Naive thymus-derived CD4-positive, alpha-beta T cell (primary cell): ENCODE data around the gene HNRNPAB. TPM values are rescaled to one million over a fixed set of nuclear protein-coding genes. Genes with fewer than 3 reads are reported as not detected.

ENCODE experiments used
- ATAC-seq: fragments of 150-1000 bp; cut with Tn5 transposase; 2 replicates; pipeline ENCODE4 v1.10.0; 2021; ENCODE audit warnings: mild to moderate bottlenecking, moderate library complexity
- CTCF ChIA-PET: fragments of 350-600 bp; sonication (Branson Sonifier 250); formaldehyde crosslinking; loops from one replicate; lab custom pipeline; 2021; ENCODE audit warnings: antibody characterized with exemption; lab: Charles Lee
- POLR2A ChIA-PET: fragments of 350-600 bp; sonication (Branson Sonifier 250); formaldehyde crosslinking; loops from one replicate; lab custom pipeline; 2021; ENCODE audit warnings: antibody characterized with exemption, inconsistent platforms; lab: Charles Lee
- DNase-seq, 9 donors: peaks; one replicate each; pipeline versions ENCODE4 v3.0.0 to v3.0.0-alpha.2; 2020 to 2022; ENCODE audit warnings: mixed read lengths in 1 of 9
- H3K27ac ChIP-seq: one replicate; pipeline ENCODE4 v1.7.0; 2013; ENCODE audit warnings: mild to moderate bottlenecking, low read depth, low read length, moderate library complexity
- H3K27me3 ChIP-seq, 2 donors: one replicate each; pipeline ENCODE4 v1.7.0; 2013; ENCODE audit warnings: low read length in 2 of 2, mild to moderate bottlenecking in 2 of 2, moderate library complexity in 2 of 2; ENCODE audit not compliant: control insufficient read depth in 2 of 2, insufficient read depth in 2 of 2
- H3K36me3 ChIP-seq, 3 experiments: 1 replicate in 2 of 3; 2 replicates in 1 of 3; pipeline ENCODE4 v1.7.0; 2013; ENCODE audit warnings: low read length in 3 of 3, mild to moderate bottlenecking in 3 of 3, moderate library complexity in 1 of 3; ENCODE audit not compliant: insufficient read depth in 3 of 3, control insufficient read depth in 2 of 3
- H3K4me1 ChIP-seq, 2 donors: one replicate each; pipeline ENCODE4 v1.7.0; 2013; ENCODE audit warnings: low read length in 2 of 2, mild to moderate bottlenecking in 2 of 2, moderate library complexity in 1 of 2; ENCODE audit not compliant: control insufficient read depth in 2 of 2, insufficient read depth in 2 of 2
- H3K4me3 ChIP-seq: 2 replicates; pipeline ENCODE4 v1.7.0; 2013; ENCODE audit warnings: mild to moderate bottlenecking, low read length
- H3K9me3 ChIP-seq, 3 experiments: 1 replicate in 2 of 3; 2 replicates in 1 of 3; pipeline ENCODE4 v1.7.0; 2013; ENCODE audit warnings: low read length in 3 of 3; ENCODE audit not compliant: control insufficient read depth in 2 of 3
- H3K27ac Mint-ChIP-seq, 9 donors: one replicate each; pipeline ENCODE4 v1.8.0; 2020 to 2022; ENCODE audit warnings: mixed read lengths in 9 of 9, mild to moderate bottlenecking in 8 of 9, moderate library complexity in 5 of 9, inconsistent platforms in 2 of 9
- H3K27me3 Mint-ChIP-seq, 5 donors: one replicate each; pipeline ENCODE4 v1.8.0; 2021 to 2022; ENCODE audit warnings: mixed read lengths in 5 of 5, mild to moderate bottlenecking in 1 of 5
- H3K36me3 Mint-ChIP-seq, 5 donors: one replicate each; pipeline ENCODE4 v1.8.0; 2020 to 2022; ENCODE audit warnings: mixed read lengths in 5 of 5, mild to moderate bottlenecking in 3 of 5, inconsistent platforms in 1 of 5
- H3K4me1 Mint-ChIP-seq, 7 donors: one replicate each; pipeline ENCODE4 v1.8.0; 2020 to 2022; ENCODE audit warnings: mixed read lengths in 7 of 7, mild to moderate bottlenecking in 3 of 7, inconsistent platforms in 1 of 7
- H3K4me3 Mint-ChIP-seq, 10 donors: one replicate each; pipeline ENCODE4 v1.8.0; 2020 to 2022; ENCODE audit warnings: mild to moderate bottlenecking in 10 of 10, mixed read lengths in 10 of 10, moderate library complexity in 6 of 10, inconsistent platforms in 2 of 10
- H3K9me3 Mint-ChIP-seq, 11 donors: one replicate each; pipeline ENCODE4 v1.8.0; 2020 to 2022; ENCODE audit warnings: mixed read lengths in 11 of 11, mild to moderate bottlenecking in 4 of 11, inconsistent platforms in 1 of 11, moderate library complexity in 1 of 11
- intact Hi-C, 2 donors: fragments of 100-400 bp; cut with micrococcal nuclease; formaldehyde crosslinking; loops; one replicate each; pipeline ENCODE4 v1.15.1; 2023
- polyA plus RNA-seq, 2 donors: library from polyadenylated mRNA; unstranded; fragments of 300-500 nt; fragmentation: Illumina TruSeq; gene quantifications; one replicate each; pipeline ENCODE4 v1.2.3, GENCODE V29; 2021
- total RNA-seq, 6 experiments: library from RNA in 5 of 6; stranded (reverse) in 5 of 6; gene quantifications; 1 replicate in 5 of 6; 2 replicates in 1 of 6; pipeline ENCODE4 v1.2.3 and lab custom pipeline; 2021 to 2026

HNRNPAB gene
- total and polyA plus RNA-seq, 7 experiments from 2014 or later = 40.6 to 197 (median 76.5) TPM

DNA sequence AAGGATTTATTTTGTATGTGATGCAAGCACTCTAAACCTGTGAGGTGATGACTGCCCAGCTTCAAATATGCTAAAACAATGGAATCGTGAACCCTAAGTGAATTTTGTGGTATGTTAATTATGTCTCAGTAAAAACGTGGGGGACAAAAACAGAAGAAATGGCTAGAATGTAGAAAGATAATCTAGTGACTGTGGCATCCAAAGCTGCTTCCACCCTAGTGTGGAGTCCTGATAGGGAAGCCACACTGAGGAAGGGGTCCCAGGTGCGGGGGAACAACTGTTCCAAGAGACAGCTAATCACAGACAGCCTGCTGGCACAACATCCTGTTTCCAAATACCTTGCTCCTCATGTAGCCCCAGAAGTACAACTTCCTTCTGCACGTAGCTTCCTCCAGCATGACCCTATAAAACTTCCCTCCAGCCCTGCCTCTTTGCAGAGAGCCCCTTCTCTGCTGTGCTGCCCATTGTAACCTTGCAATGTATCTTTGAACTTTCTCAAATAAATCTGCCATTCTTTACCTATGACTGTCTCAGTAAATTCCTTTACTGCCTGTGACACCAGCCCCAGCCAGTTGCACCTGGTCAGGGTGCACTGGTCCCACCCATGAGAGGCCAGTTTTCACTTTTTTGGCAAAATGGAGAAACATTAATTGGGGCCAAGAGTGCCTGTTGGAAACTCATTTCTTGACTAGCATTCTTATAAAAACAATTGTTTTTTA is 22.0 kb upstream of the HNRNPAB start:
- H3K9me3 Mint-ChIP-seq = peaks cover 0 to 1% (median 0%) of the 10 kb centered on the region in 11 donors
- intact Hi-C loops = no loop called here
- H3K4me1 Mint-ChIP-seq = peaks cover 0 to 13% (median 8%) of the 10 kb centered on the region in 7 donors
- no peaks in the 10 kb centered on the region for H3K27me3 ChIP-seq
- peak overlapping the region in 4 of 9 donors; percentile 2 to 53 (median 34) for H3K27ac Mint-ChIP-seq
- ChIA-PET CTCF (interaction anchor here (0.6 kb wide), 1 partner anchor 10 kb away, joined by 3 read pairs; no protein-coding TSS in a partner anchor), POLR2A (interaction anchor here (1.0 kb wide), 1 partner anchor 22 kb away, joined by 3 read pairs; the partner anchor contains the start of gene HNRNPAB)
- no peak overlapping the region for H3K4me3 Mint-ChIP-seq
- peaks cover 0 to 5% of the 10 kb centered on the region in 2 donors for H3K4me1 ChIP-seq
- H3K4me3 ChIP-seq = no peak overlapping the region
- DNase-seq = no peak
- no peaks in the 10 kb centered on the region for H3K36me3 ChIP-seq
- no peaks in the 10 kb centered on the region for H3K9me3 ChIP-seq
- peak; percentile 32 for ATAC-seq
- peaks cover 0 to 7% (median 0%) of the 10 kb centered on the region in 5 donors for H3K27me3 Mint-ChIP-seq
- H3K36me3 Mint-ChIP-seq = no peaks in the 10 kb centered on the region
- no peak overlapping the region for H3K27ac ChIP-seq

DNA sequence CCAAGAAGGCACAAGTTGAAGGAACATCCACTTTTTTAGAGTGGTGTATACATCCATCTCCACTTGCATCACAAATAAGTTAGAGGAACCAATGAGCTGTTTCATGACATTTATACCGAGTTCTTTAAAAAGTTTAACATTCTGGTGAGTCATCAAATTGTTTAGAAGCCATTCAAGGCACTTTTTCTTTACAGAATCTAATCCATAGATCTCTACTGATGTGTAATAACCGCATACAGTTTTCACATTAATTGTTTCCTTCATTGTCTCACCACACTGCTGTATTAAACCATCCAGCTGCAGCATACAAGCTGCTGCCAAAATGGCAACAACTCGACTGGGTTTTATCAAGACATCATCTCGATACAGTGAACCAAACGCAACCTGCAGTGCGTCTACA is 17.9 kb upstream of the HNRNPAB start:
- intact Hi-C loops = no loop called here
- ATAC-seq (no peak), DNase-seq (no peak)
- ChIA-PET POLR2A (interaction anchor here (0.9 kb wide), 1 partner anchor 14 kb away, joined by 3 read pairs; no protein-coding TSS in a partner anchor), CTCF (no interaction called here)
- Histone ChIP-seq H3K27me3 (no peaks in the 10 kb centered on the region), H3K36me3 (no peaks in the 10 kb centered on the region), H3K9me3 (no peaks in the 10 kb centered on the region), H3K4me3 (no peak overlapping the region), H3K4me1 (peaks cover 0 to 5% of the 10 kb centered on the region in 2 donors), H3K27ac (no peak overlapping the region)
- Mint-ChIP-seq H3K4me3 (no peak overlapping the region), H3K27me3 (peaks cover 0 to 8% (median 5%) of the 10 kb centered on the region in 5 donors), H3K27ac (no peak overlapping the region), H3K36me3 (no peaks in the 10 kb centered on the region), H3K9me3 (no peaks in the 10 kb centered on the region), H3K4me1 (peaks cover 0 to 9% (median 8%) of the 10 kb centered on the region in 7 donors)

DNA sequence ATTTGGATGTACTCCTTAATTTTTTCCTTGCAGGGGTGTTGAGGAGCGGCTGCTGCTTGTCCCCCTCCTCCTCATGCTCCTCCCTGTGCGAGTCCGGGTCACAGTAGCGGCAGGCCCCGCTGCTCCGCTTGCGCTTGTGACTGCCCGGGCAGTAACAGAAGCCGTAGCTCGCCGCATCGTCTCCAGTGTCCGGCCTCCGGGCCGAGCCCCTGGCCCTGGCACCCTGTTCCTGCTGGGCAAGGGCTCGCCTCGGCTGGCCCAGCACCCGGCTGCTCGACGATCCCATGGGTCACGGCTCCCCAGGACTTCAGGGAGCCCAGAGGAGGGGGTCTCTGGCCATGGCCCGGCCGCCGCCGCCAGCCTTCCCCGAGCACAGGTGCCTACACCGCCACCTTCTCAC is 17.3 kb upstream of the HNRNPAB start, which contains the start of gene GMCL2:
Gene GMCL2, minus strand, starts transcription at position 358 of the 400 bp plus-strand sequence. Its CDS starts 72 bp downstream, at position 286.
- ChIA-PET POLR2A (no interaction called here), CTCF (no interaction called here)
- ATAC-seq = no peak
- Histone ChIP-seq H3K27ac (no peak within 1 kb of the TSS), H3K4me3 (no peak within 1 kb of the TSS), H3K4me1 (peaks cover 0 to 5% of the 10 kb centered on the region in 2 donors), H3K9me3 (no peaks in the 10 kb centered on the region), H3K27me3 (no peaks in the 10 kb centered on the region), H3K36me3 (no peaks in the 10 kb centered on the region)
- Mint-ChIP-seq H3K4me1 (peaks cover 0 to 7% (median 6%) of the 10 kb centered on the region in 7 donors), H3K27me3 (peaks cover 0 to 9% (median 5%) of the 10 kb centered on the region in 5 donors), H3K4me3 (no peak within 1 kb of the TSS), H3K27ac (no peak within 1 kb of the TSS), H3K9me3 (no peaks in the 10 kb centered on the region), H3K36me3 (no peaks in the 10 kb centered on the region)
- no peak for DNase-seq
- intact Hi-C loops = no loop called here

- no peak overlapping the region for H3K27ac Mint-ChIP-seq
- intact Hi-C loops = no loop called here
- Histone ChIP-seq H3K4me1 (peaks cover 0 to 18% of the 10 kb centered on the region in 2 donors), H3K4me3 (no peak overlapping the region), H3K9me3 (no peaks in the 10 kb centered on the region), H3K27me3 (peaks cover 0 to 6% of the 10 kb centered on the region in 2 donors), H3K27ac (no peak overlapping the region), H3K36me3 (no peaks in the 10 kb centered on the region)
- H3K9me3 Mint-ChIP-seq = peaks cover 0 to 2% (median 0%) of the 10 kb centered on the region in 11 donors
- POLR2A ChIA-PET = interaction anchor here (0.9 kb wide), 1 partner anchor 15 kb away, joined by 3 read pairs; the partner anchor contains the start of gene HNRNPAB
- DNase-seq (no peak), ATAC-seq (no peak)
- peaks cover 10 to 25% (median 14%) of the 10 kb centered on the region in 5 donors for H3K27me3 Mint-ChIP-seq
- H3K4me3 Mint-ChIP-seq = no peak overlapping the region
- CTCF ChIA-PET = interaction anchor here (0.7 kb wide), 1 partner anchor 391 kb away, joined by 3 read pairs; no protein-coding TSS in a partner anchor
- H3K36me3 Mint-ChIP-seq = no peaks in the 10 kb centered on the region
- H3K4me1 Mint-ChIP-seq = peaks cover 4 to 17% (median 11%) of the 10 kb centered on the region in 7 donors
Measured at GRCh38 chr5:178189433-178189832, 14.9 kb upstream of the HNRNPAB start.

- intact Hi-C loops = no loop called here
- no peak overlapping the region for H3K27ac Mint-ChIP-seq
- H3K27me3 ChIP-seq = peaks cover 0 to 6% of the 10 kb centered on the region in 2 donors
- H3K4me1 ChIP-seq = peaks cover 0 to 19% of the 10 kb centered on the region in 2 donors
- H3K36me3 ChIP-seq = no peaks in the 10 kb centered on the region
- no peak for ATAC-seq
- DNase-seq = no peak
- H3K27me3 Mint-ChIP-seq = peaks cover 10 to 34% (median 14%) of the 10 kb centered on the region in 5 donors
- POLR2A ChIA-PET = no interaction called here
- peaks cover 4 to 22% (median 11%) of the 10 kb centered on the region in 7 donors for H3K4me1 Mint-ChIP-seq
- H3K9me3 ChIP-seq = no peaks in the 10 kb centered on the region
- no peak overlapping the region for H3K4me3 Mint-ChIP-seq
- H3K27ac ChIP-seq = no peak overlapping the region
- H3K4me3 ChIP-seq = no peak overlapping the region
- no peaks in the 10 kb centered on the region for H3K36me3 Mint-ChIP-seq
- peaks cover 0 to 2% (median 0%) of the 10 kb centered on the region in 11 donors for H3K9me3 Mint-ChIP-seq
- CTCF ChIA-PET = no interaction called here
Measured at GRCh38 chr5:178191661-178192060, 12.7 kb upstream of the HNRNPAB start.

DNA sequence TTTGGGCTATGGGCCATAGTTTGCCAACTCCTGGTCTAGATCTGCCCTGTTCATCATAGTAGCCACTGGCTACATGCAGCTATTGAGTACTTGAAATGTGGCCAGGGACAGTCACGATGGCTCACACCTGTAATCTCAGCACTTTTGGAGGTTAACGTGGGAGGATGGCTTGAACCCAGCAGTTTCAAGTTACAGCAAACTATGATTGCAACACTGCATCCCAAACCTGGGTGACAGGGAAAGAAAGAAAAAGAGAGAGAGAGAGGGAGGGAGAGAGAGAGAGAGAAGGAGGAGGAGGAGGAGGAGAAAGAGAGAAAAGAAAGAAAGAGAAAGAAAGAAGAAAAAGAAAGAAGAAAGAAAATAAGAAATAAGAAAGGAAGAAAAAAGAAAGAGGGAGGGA is 12.1 kb upstream of the HNRNPAB start:
- Mint-ChIP-seq H3K27me3 (peaks cover 10 to 34% (median 14%) of the 10 kb centered on the region in 5 donors), H3K36me3 (no peaks in the 10 kb centered on the region), H3K27ac (no peak overlapping the region), H3K4me1 (peaks cover 4 to 22% (median 11%) of the 10 kb centered on the region in 7 donors), H3K4me3 (no peak overlapping the region), H3K9me3 (peaks cover 0 to 2% (median 0%) of the 10 kb centered on the region in 11 donors)
- no peaks in the 10 kb centered on the region for H3K9me3 ChIP-seq
- peaks cover 0 to 6% of the 10 kb centered on the region in 2 donors for H3K27me3 ChIP-seq
- DNase-seq = no peak
- intact Hi-C loops = no loop called here
- H3K4me3 ChIP-seq = no peak overlapping the region
- H3K27ac ChIP-seq = no peak overlapping the region
- no peak for ATAC-seq
- no peaks in the 10 kb centered on the region for H3K36me3 ChIP-seq
- CTCF ChIA-PET = no interaction called here
- POLR2A ChIA-PET = interaction anchor here (1.5 kb wide), 1 partner anchor 12 kb away, joined by 3 read pairs; the partner anchor contains the start of gene HNRNPAB
- H3K4me1 ChIP-seq = peaks cover 0 to 19% of the 10 kb centered on the region in 2 donors
